Measurements from ENCODE around the gene EIF3L.

The EIF3L gene

DNA sequence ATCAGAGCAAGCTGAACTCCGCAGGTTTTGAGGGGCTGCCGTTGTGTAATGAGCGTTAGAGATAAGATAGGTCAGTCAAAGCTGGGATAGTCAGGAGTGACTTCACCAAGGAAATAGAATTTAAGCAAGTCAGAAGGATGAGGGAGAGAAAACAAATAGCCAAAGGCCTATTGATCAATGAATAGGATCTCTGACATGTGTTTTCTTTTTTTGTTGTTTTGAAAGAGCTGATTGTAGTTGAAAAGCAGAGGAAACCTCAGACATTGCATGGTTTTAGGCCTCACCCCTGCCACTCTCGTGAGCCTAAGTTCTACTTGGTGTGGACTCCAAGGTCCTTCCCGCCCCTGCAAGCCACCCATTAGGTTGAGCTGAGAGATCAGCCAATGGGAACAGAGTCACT lies 3.2 kb downstream of the EIF3L start:
- no peak for DNase-seq (ENCODE audit: low read depth)
- H3K4me3 ChIP-seq (ENCODE audit: control insufficient read depth, low read depth, low read length), result no peak overlapping the region
- TF ChIP-seq, protein P1, sequence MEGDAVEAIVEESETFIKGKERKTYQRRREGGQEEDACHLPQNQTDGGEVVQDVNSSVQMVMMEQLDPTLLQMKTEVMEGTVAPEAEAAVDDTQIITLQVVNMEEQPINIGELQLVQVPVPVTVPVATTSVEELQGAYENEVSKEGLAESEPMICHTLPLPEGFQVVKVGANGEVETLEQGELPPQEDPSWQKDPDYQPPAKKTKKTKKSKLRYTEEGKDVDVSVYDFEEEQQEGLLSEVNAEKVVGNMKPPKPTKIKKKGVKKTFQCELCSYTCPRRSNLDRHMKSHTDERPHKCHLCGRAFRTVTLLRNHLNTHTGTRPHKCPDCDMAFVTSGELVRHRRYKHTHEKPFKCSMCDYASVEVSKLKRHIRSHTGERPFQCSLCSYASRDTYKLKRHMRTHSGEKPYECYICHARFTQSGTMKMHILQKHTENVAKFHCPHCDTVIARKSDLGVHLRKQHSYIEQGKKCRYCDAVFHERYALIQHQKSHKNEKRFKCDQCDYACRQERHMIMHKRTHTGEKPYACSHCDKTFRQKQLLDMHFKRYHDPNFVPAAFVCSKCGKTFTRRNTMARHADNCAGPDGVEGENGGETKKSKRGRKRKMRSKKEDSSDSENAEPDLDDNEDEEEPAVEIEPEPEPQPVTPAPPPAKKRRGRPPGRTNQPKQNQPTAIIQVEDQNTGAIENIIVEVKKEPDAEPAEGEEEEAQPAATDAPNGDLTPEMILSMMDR (conservative IDR thresholded peaks at IDR 0.05; ENCODE audit: control insufficient read depth, insufficient read depth, low read depth, low read length), result no peak

DNA sequence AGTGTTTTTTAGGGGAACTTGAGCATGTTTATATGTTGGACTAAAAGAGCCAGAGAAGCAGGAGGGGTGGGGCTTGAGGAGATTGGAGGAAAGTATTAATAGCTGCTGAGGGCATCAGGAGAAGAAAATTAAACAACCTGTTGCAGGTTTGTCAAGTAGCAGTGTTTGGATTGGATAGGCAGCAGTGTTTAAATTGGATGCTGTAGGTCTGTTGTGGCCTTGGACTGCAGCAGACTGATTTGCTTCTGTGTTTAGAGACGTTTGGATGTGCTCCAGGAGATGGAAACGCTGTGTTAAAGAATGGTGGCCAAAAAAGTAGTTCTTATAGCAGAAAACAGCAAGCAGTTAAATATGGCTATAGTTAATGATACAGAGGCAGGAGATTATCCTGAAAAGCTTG lies 5.7 kb downstream of the EIF3L start:
- no peak for DNase-seq (ENCODE audit: low read depth)

DNA sequence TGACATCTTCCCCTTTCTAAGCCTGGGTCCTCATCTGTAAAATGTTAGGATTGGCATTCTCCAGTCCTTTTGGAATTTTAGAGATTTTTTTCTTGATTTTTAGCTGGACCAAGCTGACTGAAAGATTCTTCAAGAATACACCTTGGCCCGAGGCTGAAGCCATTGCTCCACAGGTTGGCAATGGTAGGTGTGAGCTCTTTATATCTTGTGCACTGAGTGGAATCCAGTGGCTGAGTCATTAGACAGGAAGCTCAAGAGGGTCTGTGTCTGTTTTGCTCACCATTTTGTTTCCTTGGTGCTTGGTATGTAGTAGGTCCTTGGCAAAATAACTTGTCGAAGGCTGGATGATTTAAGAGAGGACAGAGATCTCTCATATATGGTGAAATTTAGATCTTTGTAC lies 6.2 kb downstream of the EIF3L start:
- TF ChIP-seq, protein P1 (conservative IDR thresholded peaks at IDR 0.05; ENCODE audit: control insufficient read depth, insufficient read depth, low read depth, low read length), result no peak
- no peak for DNase-seq (ENCODE audit: low read depth)
- no peak overlapping the region for H3K4me3 ChIP-seq (ENCODE audit: control insufficient read depth, low read depth, low read length)

More for the DNA sequence above, 5.7 kb downstream of the EIF3L start:
- no peak overlapping the region for H3K4me3 ChIP-seq (ENCODE audit: control insufficient read depth, low read depth, low read length)
- TF ChIP-seq, protein P1 (conservative IDR thresholded peaks at IDR 0.05; ENCODE audit: control insufficient read depth, insufficient read depth, low read depth, low read length), result no peak

DNA sequence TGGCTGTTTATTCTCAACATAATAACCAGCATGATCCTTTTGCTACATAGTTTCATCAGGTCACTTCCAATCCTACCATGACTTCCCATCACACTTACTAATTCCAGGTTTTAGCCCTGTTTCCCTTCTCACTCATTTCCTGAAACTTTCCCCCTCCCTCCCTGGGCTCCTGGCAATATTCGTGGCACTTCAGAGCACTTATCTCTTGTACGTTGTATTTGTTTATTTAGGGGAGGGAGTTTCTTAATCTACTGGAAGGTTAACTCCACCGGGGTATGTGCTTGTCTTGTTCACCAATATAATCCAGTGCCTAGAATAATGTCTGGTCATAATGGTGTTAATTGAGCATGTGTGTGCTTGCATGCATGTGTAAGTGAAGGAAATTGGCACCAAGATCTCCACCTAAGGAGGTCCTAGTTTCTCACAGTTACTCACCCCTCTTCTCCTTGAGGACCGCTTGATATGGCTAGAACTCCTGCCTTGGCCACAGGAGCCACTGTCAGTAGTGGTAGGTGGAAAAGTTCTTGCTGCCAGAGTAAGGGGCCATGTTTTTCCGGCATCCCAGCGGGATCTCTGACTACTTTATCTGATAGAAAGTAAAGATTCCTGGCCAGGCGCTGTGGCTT lies 11.7 kb downstream of the EIF3L start:
- TF ChIP-seq, protein P1 (conservative IDR thresholded peaks at IDR 0.05; ENCODE audit: control insufficient read depth, insufficient read depth, low read depth, low read length), result no peak
- H3K4me3 ChIP-seq (ENCODE audit: control insufficient read depth, low read depth, low read length), result no peak overlapping the region
- DNase-seq (ENCODE audit: low read depth), result no peak

DNA sequence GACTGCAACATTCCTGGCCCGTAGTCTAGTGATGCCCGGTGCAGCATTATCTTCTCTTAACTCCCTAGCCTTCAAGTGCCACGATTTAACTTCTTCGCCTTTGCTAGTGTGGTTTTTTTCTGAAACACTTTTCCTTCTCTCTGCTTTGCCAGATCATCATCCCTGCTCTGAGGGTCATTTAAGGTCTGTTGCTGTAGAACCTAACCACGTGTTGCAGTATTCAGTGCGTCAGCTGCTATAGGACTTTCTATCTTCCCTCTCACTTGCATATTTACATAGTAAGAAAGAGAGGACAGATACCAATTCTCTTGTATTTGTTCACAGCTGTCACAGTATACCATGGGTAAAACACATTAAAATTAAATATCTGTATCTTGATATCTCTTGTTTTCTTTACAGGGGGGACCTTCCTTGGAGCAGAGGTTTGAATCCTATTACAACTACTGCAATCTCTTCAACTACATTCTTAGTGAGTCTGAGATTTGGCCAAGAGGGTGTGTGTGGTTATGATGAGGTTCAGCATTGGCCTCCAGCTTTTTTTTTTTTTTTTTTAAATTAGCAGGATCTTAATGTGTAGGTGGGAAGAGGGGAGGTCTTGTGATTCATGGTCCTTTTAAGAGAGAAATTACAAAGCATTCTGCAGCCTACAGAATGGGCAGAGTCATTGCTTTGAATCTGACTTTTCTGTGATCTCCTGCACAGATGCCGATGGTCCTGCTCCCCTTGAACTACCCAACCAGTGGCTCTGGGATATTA lies 13.5 kb downstream of the EIF3L start:
- no peak overlapping the region for H3K4me3 ChIP-seq (ENCODE audit: control insufficient read depth, low read depth, low read length)
- peak; percentile 55 for DNase-seq (ENCODE audit: low read depth)
- TF ChIP-seq, protein P1 (conservative IDR thresholded peaks at IDR 0.05; ENCODE audit: control insufficient read depth, insufficient read depth, low read depth, low read length), result no peak

DNA sequence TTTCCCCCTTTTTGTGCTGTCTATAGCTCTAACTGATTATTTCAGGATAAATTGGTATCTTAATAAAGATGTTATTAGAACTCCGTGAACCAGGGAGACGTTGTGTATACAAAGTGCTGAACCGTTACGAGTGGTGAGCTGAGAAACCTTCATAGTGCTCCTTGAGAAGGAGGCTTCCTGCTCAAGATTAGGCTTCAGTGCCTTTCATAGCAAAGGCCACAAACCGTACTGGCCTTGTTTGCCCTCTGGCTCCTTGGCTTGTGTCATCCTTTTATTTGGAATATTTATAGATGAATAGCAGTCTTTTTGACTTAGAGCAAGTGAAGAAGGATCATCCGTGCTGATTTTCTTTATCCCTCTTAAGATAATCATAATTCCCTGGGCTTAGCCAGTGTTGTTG lies 16.3 kb downstream of the EIF3L start:
- DNase-seq (ENCODE audit: low read depth), result no peak
- TF ChIP-seq, protein P1 (conservative IDR thresholded peaks at IDR 0.05; ENCODE audit: control insufficient read depth, insufficient read depth, low read depth, low read length), result no peak

More for the DNA sequence above, 16.3 kb downstream of the EIF3L start:
- H3K4me3 ChIP-seq (ENCODE audit: control insufficient read depth, low read depth, low read length), result no peak overlapping the region

Data from fibroblast of mammary gland (primary cell).